ENCODE measurements around the gene ABCG4.

Gene ABCG4

DNA sequence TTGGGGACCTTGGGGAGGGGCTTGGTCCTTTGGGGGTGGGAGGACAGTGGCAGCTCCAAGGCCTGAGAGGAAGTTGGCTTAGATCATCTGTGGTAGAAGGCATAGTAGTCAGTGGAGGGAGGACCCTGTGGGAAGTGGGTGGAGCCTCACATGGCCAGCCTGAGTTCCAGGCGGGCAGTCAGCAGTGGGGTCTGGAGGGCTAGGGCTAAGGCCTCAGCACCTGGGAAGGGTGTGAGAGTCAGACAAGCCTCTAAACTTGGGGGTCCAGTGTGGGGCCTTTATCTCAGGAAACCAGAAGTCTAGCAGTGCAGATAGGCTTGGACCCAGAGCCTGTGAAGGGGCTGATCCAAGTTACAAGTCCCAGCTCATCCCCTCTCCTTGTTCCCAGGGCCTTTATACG lies 23.7 kb downstream of the ABCG4 start:
- TF ChIP-seq, protein P1, sequence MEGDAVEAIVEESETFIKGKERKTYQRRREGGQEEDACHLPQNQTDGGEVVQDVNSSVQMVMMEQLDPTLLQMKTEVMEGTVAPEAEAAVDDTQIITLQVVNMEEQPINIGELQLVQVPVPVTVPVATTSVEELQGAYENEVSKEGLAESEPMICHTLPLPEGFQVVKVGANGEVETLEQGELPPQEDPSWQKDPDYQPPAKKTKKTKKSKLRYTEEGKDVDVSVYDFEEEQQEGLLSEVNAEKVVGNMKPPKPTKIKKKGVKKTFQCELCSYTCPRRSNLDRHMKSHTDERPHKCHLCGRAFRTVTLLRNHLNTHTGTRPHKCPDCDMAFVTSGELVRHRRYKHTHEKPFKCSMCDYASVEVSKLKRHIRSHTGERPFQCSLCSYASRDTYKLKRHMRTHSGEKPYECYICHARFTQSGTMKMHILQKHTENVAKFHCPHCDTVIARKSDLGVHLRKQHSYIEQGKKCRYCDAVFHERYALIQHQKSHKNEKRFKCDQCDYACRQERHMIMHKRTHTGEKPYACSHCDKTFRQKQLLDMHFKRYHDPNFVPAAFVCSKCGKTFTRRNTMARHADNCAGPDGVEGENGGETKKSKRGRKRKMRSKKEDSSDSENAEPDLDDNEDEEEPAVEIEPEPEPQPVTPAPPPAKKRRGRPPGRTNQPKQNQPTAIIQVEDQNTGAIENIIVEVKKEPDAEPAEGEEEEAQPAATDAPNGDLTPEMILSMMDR (IDR thresholded peaks at IDR 0.05), result no peak

DNA sequence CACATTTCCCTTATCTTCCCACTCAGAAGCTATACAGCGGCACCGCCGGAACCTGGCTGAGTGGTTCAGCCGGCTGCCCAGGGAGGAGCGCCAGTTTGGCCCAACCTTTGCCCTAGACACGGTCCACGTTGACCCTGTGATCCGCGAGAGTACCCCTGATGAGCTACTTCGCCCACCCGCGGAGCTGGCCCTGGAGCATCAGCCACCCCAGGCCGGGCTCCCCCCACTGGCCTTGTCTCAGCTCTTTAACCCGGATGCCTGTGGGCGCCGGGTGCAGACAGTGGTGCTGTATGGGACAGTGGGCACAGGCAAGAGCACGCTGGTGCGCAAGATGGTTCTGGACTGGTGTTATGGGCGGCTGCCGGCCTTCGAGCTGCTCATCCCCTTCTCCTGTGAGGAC lies 24.6 kb downstream of the ABCG4 start:
- TF ChIP-seq, protein P1 (IDR thresholded peaks at IDR 0.05), result no peak

DNA sequence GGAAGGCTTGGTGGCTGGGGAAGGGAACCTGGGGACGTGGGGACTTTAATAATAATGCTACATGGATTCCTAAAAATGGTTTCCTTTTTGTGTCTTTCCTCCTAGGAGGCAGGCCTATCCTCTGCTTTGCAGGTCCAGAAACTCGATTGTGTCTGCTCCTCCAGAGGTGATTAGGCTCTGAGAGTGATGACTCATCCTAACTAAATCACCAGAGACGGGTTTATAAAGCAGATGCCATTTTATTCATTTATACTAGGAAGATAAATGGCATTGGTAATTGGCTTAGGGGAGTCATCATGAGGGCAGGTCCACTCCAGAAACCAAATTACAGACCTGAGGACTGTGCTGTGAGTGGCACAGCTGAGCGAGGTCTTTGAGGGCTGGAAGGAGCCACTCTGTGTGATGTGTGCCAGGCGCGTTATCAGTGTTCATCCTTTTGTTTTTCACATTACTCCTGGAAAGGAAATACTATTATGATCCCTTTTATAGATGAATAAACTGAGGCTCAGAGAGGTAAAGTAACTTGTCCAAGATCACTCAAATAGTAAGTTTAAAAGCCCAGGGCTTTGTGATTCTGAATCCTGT lies 26.7 kb downstream of the ABCG4 start:
- TF ChIP-seq, protein P1 (IDR thresholded peaks at IDR 0.05), result no peak

DNA sequence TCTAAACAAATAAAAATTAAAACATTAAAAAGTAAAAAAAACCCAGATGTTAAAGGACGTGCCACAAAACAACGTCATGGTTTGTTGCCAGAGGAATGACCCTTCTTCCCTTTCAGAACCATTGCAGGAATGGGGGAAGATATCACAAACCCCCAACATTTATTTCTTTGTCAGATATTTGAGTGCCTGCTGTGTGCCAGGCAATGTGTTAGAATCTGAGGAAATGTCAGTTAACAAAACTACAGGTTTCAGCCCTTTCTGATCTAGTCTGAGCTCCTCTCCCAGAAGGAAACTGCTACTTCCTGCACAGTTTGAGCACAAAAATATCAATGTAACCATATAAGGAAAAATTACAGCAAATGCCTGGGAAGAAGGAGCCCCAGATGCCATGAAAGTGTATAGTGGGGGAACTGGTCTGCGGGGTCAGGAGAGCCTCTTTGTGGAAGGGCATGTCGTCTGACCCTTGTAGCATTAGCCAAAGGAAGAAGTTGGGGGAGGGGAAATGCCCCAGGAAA lies 29.4 kb downstream of the ABCG4 start:
- TF ChIP-seq, protein P1 (IDR thresholded peaks at IDR 0.05), result no peak

DNA sequence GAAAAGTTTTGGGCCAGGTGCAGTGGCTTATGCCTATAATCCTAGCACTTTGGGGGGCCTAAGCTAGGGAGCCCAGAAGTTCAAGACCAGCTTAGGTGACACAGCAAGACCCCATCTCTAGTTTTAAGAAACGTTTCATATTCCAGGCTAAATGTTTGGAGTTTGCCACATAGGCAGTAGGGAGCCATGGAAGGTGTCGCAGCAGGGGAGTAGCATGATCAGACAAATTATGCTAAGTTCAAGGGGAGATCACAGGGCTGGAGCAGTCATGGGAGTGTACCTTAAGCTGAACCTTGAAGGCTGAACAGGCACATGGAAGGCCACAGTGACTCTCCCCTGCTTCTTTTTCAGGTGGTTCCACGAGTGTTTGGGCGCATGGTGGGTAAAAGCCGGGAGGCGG lies 30.5 kb downstream of the ABCG4 start:
- TF ChIP-seq, protein P1 (IDR thresholded peaks at IDR 0.05), result no peak

DNA sequence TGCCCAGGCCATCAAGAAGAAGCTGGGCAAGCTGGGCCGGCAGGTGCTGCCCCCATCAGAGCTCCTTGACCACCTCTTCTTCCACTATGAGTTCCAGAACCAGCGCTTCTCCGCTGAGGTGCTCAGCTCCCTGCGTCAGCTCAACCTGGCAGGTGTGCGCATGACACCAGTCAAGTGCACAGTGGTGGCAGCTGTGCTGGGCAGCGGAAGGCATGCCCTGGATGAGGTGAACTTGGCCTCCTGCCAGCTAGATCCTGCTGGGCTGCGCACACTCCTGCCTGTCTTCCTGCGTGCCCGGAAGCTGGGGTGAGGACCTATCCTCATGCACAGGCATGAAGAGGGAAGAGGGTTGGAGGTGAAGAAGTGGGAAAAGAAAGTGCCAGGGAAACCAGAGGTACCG lies 31.1 kb downstream of the ABCG4 start:
- TF ChIP-seq, protein P1 (IDR thresholded peaks at IDR 0.05), result no peak

DNA sequence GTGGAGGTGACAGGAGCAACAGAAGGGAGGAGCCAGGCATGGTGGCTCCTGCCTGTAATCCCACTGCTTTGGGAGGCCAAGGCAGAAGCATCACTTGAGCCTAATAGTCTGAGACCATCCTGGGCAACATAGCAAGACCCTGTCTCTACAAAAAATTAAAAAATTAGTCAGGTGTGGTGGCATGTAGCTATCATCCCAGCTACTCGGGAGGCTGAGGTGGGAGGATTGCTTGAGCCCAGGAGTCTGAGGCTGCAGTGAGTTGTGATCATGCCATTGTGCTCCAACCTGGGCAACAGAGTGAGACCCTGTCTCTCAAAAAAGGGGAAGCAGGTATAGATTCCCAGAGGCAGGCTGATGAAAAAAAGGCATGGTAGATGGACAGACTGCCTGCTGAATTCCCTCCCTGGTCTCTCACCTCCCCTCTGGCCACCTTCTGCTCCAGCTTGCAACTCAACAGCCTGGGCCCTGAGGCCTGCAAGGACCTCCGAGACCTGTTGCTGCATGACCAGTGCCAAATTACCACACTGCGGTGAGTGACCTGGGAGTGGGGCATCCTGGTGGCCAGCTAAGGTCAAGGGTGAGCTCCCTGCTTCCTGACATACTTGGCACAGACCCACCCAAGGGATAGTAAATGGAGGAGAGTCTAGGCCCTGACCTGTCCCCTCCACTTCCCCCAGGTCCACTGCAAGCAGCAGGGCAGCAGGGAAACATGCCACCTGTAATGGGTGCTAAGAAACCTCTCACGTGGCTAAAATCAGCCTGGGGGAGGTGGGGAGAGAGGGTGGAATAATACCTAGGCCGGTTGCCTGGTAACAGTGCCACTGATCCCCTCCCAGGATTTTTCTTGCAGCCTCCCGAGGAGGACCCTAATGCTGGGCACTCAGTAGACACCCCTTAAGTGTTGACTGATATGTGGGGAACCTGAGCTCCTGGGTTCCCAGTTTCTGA lies 32.2 kb downstream of the ABCG4 start:
- TF ChIP-seq, protein P1 (IDR thresholded peaks at IDR 0.05), result no peak
